ENCODE measurements around the gene AKR1C3. TPM values are rescaled to one million over a fixed set of nuclear protein-coding genes. Genes with fewer than 3 reads are reported as not detected.
"Not testable (repeated sequence)": the region's sequence is repeated elsewhere in the genome, so short reads cannot be mapped to it uniquely, and the experiment has no call there.

The AKR1C3 gene
- total RNA-seq, 1 experiment from 2014 or later: 24.0 TPM

GRCh38 chr10:5136468-5137087 lies 42.4 kb downstream of the AKR1C3 start:
- ATAC-seq: no peak

GRCh38 chr10:5137699-5138098 lies 43.5 kb downstream of the AKR1C3 start:
- CTCF ChIA-PET; H3F3A ChIP-seq (ENCODE audit: low read length, unreplicated experiment); H3K79me2 ChIP-seq (ENCODE audit: low read length); intact Hi-C loops (cut with micrococcal nuclease); DNase-seq; H3K4me3 ChIP-seq (ENCODE audit: low read length); H2AFZ ChIP-seq (ENCODE audit: low read length); H3K27ac ChIP-seq (ENCODE audit: low read length); H4K20me1 ChIP-seq (ENCODE audit: low read length); BruUV-seq (replicated peaks); POLR2A ChIA-PET (ENCODE audit: unreplicated experiment); H3K9me3 ChIP-seq (ENCODE audit: low read length); H3K4me1 ChIP-seq (ENCODE audit: insufficient read depth, low read length); H3K27me3 ChIP-seq (ENCODE audit: low read length); ATAC-seq; H3K36me3 ChIP-seq (ENCODE audit: low read depth, low read length); H3K9me2 ChIP-seq (replicated peaks; ENCODE audit: low read length); H3K9ac ChIP-seq (ENCODE audit: low read length); H3K4me2 ChIP-seq (ENCODE audit: low read length): not testable (repeated sequence)

More at GRCh38 chr10:5136468-5137087, 42.4 kb downstream of the AKR1C3 start:
- no peaks in the 10 kb centered on the region for H3K9me2 ChIP-seq (replicated peaks; ENCODE audit: low read length)
- no TSS peak for BruUV-seq (replicated peaks)
- H3K4me1 ChIP-seq (ENCODE audit: insufficient read depth, low read length): no peaks in the 10 kb centered on the region
- no peaks in the 10 kb centered on the region for H3K9me3 ChIP-seq (ENCODE audit: low read length)
- H3K36me3 ChIP-seq (ENCODE audit: low read depth, low read length): no peaks in the 10 kb centered on the region
- CTCF ChIA-PET: no interaction called here
- no peak for DNase-seq
- H3K4me3 ChIP-seq (ENCODE audit: low read length): no peak overlapping the region
- intact Hi-C loops (cut with micrococcal nuclease): no loop called here
- TF ChIP-seq EZH2 (IDR thresholded peaks at IDR 0.05; ENCODE audit: low read length, unreplicated experiment) (no peak), CTCF (conservative IDR thresholded peaks at IDR 0.05; ENCODE audit: low read depth, low read length) (no peak), EZH2phosphoT487 (IDR thresholded peaks at IDR 0.05; ENCODE audit: borderline replicate concordance, low read length) (no peak)
- no peaks in the 10 kb centered on the region for H4K20me1 ChIP-seq (ENCODE audit: low read length)
- no peaks in the 10 kb centered on the region for H3F3A ChIP-seq (ENCODE audit: low read length, unreplicated experiment)
- no peaks in the 10 kb centered on the region for H3K79me2 ChIP-seq (ENCODE audit: low read length)
- no peak overlapping the region for H3K27ac ChIP-seq (ENCODE audit: low read length)
- no peak overlapping the region for H3K4me2 ChIP-seq (ENCODE audit: low read length)
- no peak overlapping the region for H2AFZ ChIP-seq (ENCODE audit: low read length)
- no peak overlapping the region for H3K9ac ChIP-seq (ENCODE audit: low read length)
- H3K27me3 ChIP-seq (ENCODE audit: low read length): no peaks in the 10 kb centered on the region
- POLR2A ChIA-PET (ENCODE audit: unreplicated experiment): no interaction called here

- CTCF ChIA-PET: no interaction called here
- H3K9ac ChIP-seq (ENCODE audit: low read length): no peak overlapping the region
- H3K27me3 ChIP-seq (ENCODE audit: low read length): no peaks in the 10 kb centered on the region
- no peak overlapping the region for H3K27ac ChIP-seq (ENCODE audit: low read length)
- no peaks in the 10 kb centered on the region for H3K4me1 ChIP-seq (ENCODE audit: insufficient read depth, low read length)
- no TSS peak for BruUV-seq (replicated peaks)
- no peak for TF ChIP-seq EZH2phosphoT487 (IDR thresholded peaks at IDR 0.05; ENCODE audit: borderline replicate concordance, low read length)
- TF ChIP-seq CTCF (conservative IDR thresholded peaks at IDR 0.05; ENCODE audit: low read depth, low read length): no peak
- TF ChIP-seq EZH2 (IDR thresholded peaks at IDR 0.05; ENCODE audit: low read length, unreplicated experiment): no peak
- H3K9me3 ChIP-seq (ENCODE audit: low read length): no peaks in the 10 kb centered on the region
- intact Hi-C loops (cut with micrococcal nuclease): no loop called here
- POLR2A ChIA-PET (ENCODE audit: unreplicated experiment): no interaction called here
- H3K4me2 ChIP-seq (ENCODE audit: low read length): no peak overlapping the region
- H3K36me3 ChIP-seq (ENCODE audit: low read depth, low read length): no peaks in the 10 kb centered on the region
- no peaks in the 10 kb centered on the region for H3K79me2 ChIP-seq (ENCODE audit: low read length)
- H3K4me3 ChIP-seq (ENCODE audit: low read length): no peak overlapping the region
- ATAC-seq (no peak), DNase-seq (no peak)
- H3F3A ChIP-seq (ENCODE audit: low read length, unreplicated experiment): no peaks in the 10 kb centered on the region
- H3K9me2 ChIP-seq (replicated peaks; ENCODE audit: low read length): no peaks in the 10 kb centered on the region
- H4K20me1 ChIP-seq (ENCODE audit: low read length): no peaks in the 10 kb centered on the region
- no peak overlapping the region for H2AFZ ChIP-seq (ENCODE audit: low read length)
Observed at GRCh38 chr10:5142199-5142598, 48.0 kb downstream of the AKR1C3 start.
